Lower lobe of right lung (tissue), 2 donors: ENCODE results near the gene NLRP10. TPM values are rescaled to one million over a fixed set of nuclear protein-coding genes. Genes with fewer than 3 reads are reported as not detected.

Experiments
- ATAC-seq, 2 donors: fragments of 200-7000 bp; cut with Tn5 transposase; one replicate each; pipeline ENCODE4 v1.9.1; 2020 to 2022; ENCODE audit warnings: mild to moderate bottlenecking in 2 of 2, moderate library complexity in 2 of 2
- DNase-seq: peaks from one replicate; pipeline ENCODE4 v3.0.0-alpha.2; 2020
- H3K27ac ChIP-seq: fragments of 200-600 bp; one replicate; pipeline ENCODE4 v1.8.0; 2022
- H3K27me3 ChIP-seq: fragments of 200-600 bp; one replicate; pipeline ENCODE4 v1.8.0; 2022; ENCODE audit warnings: low read depth
- H3K36me3 ChIP-seq: fragments of 200-600 bp; one replicate; pipeline ENCODE4 v1.8.0; 2022; ENCODE audit warnings: mild to moderate bottlenecking
- H3K4me1 ChIP-seq: fragments of 200-600 bp; one replicate; pipeline ENCODE4 v1.8.0; 2022
- H3K4me3 ChIP-seq: fragments of 200-600 bp; one replicate; pipeline ENCODE4 v1.8.0; 2022; ENCODE audit warnings: mild to moderate bottlenecking
- H3K9me3 ChIP-seq: fragments of 200-600 bp; one replicate; pipeline ENCODE4 v1.8.0; 2022
- CTCF ChIP-seq: fragments of 200-600 bp; IDR thresholded peaks from one replicate; pipeline ENCODE4 v1.8.0; 2022; ENCODE audit warnings: antibody characterized with exemption, mild to moderate bottlenecking
- intact Hi-C: fragments of 100-400 bp; cut with DNase I; formaldehyde crosslinking; loops from one replicate; pipeline ENCODE4 v1.11.0; 2022
- total RNA-seq: library from RNA; stranded (reverse); fragmentation: NEBNext Ultra II Directional; extraction: Animal tissue kit (Norgen Biotek cat#: 25700); gene quantifications from one replicate; pipeline ENCODE4 v1.2.1, GENCODE V29; 2021
- donor health status: DM: no; HTN: yes; CAD: no; lungs with severe emphysema.

Gene NLRP10
- total RNA-seq, 1 donor from 2014 or later = not detected

GRCh38 chr11:8008212-8008611 lies 43.0 kb upstream of the NLRP10 start:
- DNase-seq (no peak), ATAC-seq (no peak)
- Histone ChIP-seq H3K9me3 (no peaks in the 10 kb centered on the region), H3K4me1 (no peaks in the 10 kb centered on the region), H3K36me3 (no peaks in the 10 kb centered on the region), H3K4me3 (no peak overlapping the region), H3K27me3 (peaks cover 4% of the 10 kb centered on the region), H3K27ac (no peak overlapping the region)
- intact Hi-C loops = no loop called here
- TF ChIP-seq CTCF = no peak

GRCh38 chr11:8006349-8006977 lies 41.2 kb upstream of the NLRP10 start:
- peak; percentile 79 to 84 for ATAC-seq
- intact Hi-C loops = no loop called here
- DNase-seq = no peak
- H3K4me1 ChIP-seq = no peaks in the 10 kb centered on the region
- H3K36me3 ChIP-seq = no peaks in the 10 kb centered on the region
- peak; percentile 76 for TF ChIP-seq CTCF
- no peaks in the 10 kb centered on the region for H3K9me3 ChIP-seq
- no peak overlapping the region for H3K4me3 ChIP-seq
- H3K27me3 ChIP-seq = no peaks in the 10 kb centered on the region
- no peak overlapping the region for H3K27ac ChIP-seq

- no peak for TF ChIP-seq CTCF
- Histone ChIP-seq H3K9me3 (no peaks in the 10 kb centered on the region), H3K4me1 (no peaks in the 10 kb centered on the region), H3K36me3 (no peaks in the 10 kb centered on the region), H3K27ac (no peak overlapping the region), H3K27me3 (no peaks in the 10 kb centered on the region), H3K4me3 (no peak overlapping the region)
- intact Hi-C loops = no loop called here
- ATAC-seq (no peak), DNase-seq (no peak)
Observed at GRCh38 chr11:8005556-8005955, 40.3 kb upstream of the NLRP10 start.

- Histone ChIP-seq H3K36me3 (peaks cover 13% of the 10 kb centered on the region), H3K4me3 (no peak overlapping the region), H3K4me1 (no peaks in the 10 kb centered on the region), H3K27me3 (no peaks in the 10 kb centered on the region), H3K9me3 (no peaks in the 10 kb centered on the region), H3K27ac (no peak overlapping the region)
- intact Hi-C loops = no loop called here
- ATAC-seq (no peak), DNase-seq (no peak)
- TF ChIP-seq CTCF = no peak
Observed at GRCh38 chr11:8004008-8004407, 38.8 kb upstream of the NLRP10 start.

- Histone ChIP-seq H3K4me3 (no peak overlapping the region), H3K27ac (no peak overlapping the region), H3K36me3 (peaks cover 22% of the 10 kb centered on the region), H3K4me1 (no peaks in the 10 kb centered on the region), H3K9me3 (no peaks in the 10 kb centered on the region), H3K27me3 (no peaks in the 10 kb centered on the region)
- TF ChIP-seq CTCF = no peak
- intact Hi-C loops = no loop called here
- DNase-seq = no peak
- no peak for ATAC-seq
Observed at GRCh38 chr11:8003187-8003586, 37.9 kb upstream of the NLRP10 start.
